H1 (cell line): ENCODE results near the gene PPP2R2C. TPM values are rescaled to one million over a fixed set of nuclear protein-coding genes. Genes with fewer than 3 reads are reported as not detected.

Experiments
- CTCF ChIA-PET: fragments of 300-600 bp; sonication (Branson Sonifier 250); formaldehyde crosslinking; loops from one replicate; lab custom pipeline; 2021; ENCODE audit not compliant: partially characterized antibody; lab: Charles Lee
- POLR2A ChIA-PET: fragments of 300-600 bp; sonication (Branson Sonifier 250); formaldehyde crosslinking; loops from one replicate; lab custom pipeline; 2021; ENCODE audit warnings: inconsistent platforms; ENCODE audit not compliant: partially characterized antibody; lab: Charles Lee
- DNase-seq, 2 experiments: peaks; one replicate each; pipeline versions ENCODE4 v3.0.0 to v3.0.0-alpha.2; 2010 to 2022; ENCODE audit warnings: low spot score in 2 of 2, low read depth in 1 of 2, mixed read lengths in 1 of 2
- FAIRE-seq: peaks from 2 replicates; lab custom pipeline; 2011; peaks lifted over from hg19 to GRCh38; lab: Jason Lieb, UNC
- H2AFZ ChIP-seq: 2 replicates; pipeline ENCODE4 v1.8.1; 2012; ENCODE audit warnings: low read length, inconsistent platforms
- H2AK5ac ChIP-seq: 2 replicates; pipeline ENCODE4 v1.6.1; 2013; ENCODE audit warnings: low read depth, low read length
- H2BK120ac ChIP-seq: replicated peaks from 2 replicates; pipeline ENCODE3; 2013; ENCODE audit warnings: low read depth, low read length, inconsistent platforms
- H2BK12ac ChIP-seq: 2 replicates; pipeline ENCODE4 v1.6.1; 2013; ENCODE audit warnings: low read depth, low read length
- H2BK15ac ChIP-seq: 2 replicates; pipeline ENCODE4 v1.6.1; 2013; ENCODE audit warnings: low read length
- H2BK20ac ChIP-seq: 2 replicates; pipeline ENCODE4 v1.6.1; 2013; ENCODE audit warnings: low read length
- H2BK5ac ChIP-seq: 2 replicates; pipeline ENCODE4 v1.6.1; 2013; ENCODE audit warnings: low read depth, low read length
- H3K14ac ChIP-seq: 2 replicates; pipeline ENCODE4 v1.6.1; 2013; ENCODE audit warnings: inconsistent platforms; ENCODE audit not compliant: insufficient read length
- H3K18ac ChIP-seq: 2 replicates; pipeline ENCODE4 v1.6.1; 2013; ENCODE audit warnings: low read length; ENCODE audit errors: extremely low read depth
- H3K23ac ChIP-seq: 2 replicates; pipeline ENCODE4 v1.6.1; 2013; ENCODE audit warnings: inconsistent platforms; ENCODE audit not compliant: insufficient read length
- H3K23me2 ChIP-seq: 2 replicates; pipeline ENCODE4 v1.6.1; 2013; ENCODE audit warnings: low read depth, low read length
- H3K27ac ChIP-seq: 2 replicates; pipeline ENCODE4 v1.6.1; 2011; ENCODE audit warnings: low read depth, low read length, inconsistent platforms
- H3K27me3 ChIP-seq, 4 experiments: replicated peaks in 1 of 4; 1 replicate in 1 of 4; 2 replicates in 3 of 4; pipeline versions ENCODE4 v1.6.1 to v1.8.1; 2011 to 2013; ENCODE audit warnings: low read length in 3 of 4, mild to moderate bottlenecking in 3 of 4, inconsistent platforms in 2 of 4, mixed read lengths in 2 of 4, moderate library complexity in 1 of 4; ENCODE audit not compliant: control insufficient read depth in 3 of 4, insufficient read depth in 3 of 4; ENCODE audit errors: extremely low read depth in 1 of 4
- H3K36me3 ChIP-seq, 4 experiments: 2 replicates each; pipeline versions ENCODE4 v1.6.1 to v1.8.1; 2011 to 2013; ENCODE audit warnings: mild to moderate bottlenecking in 4 of 4, low read length in 3 of 4, moderate library complexity in 2 of 4, control low read depth in 1 of 4, inconsistent platforms in 1 of 4; ENCODE audit not compliant: insufficient read depth in 4 of 4, control insufficient read depth in 2 of 4
- H3K4ac ChIP-seq: replicated peaks from 2 replicates; pipeline ENCODE3; 2013; ENCODE audit warnings: low read length, low read depth, mixed read lengths, inconsistent platforms; ENCODE audit not compliant: insufficient read length
- H3K4me1 ChIP-seq, 4 experiments: replicated peaks in 1 of 4; 1 replicate in 1 of 4; 2 replicates in 3 of 4; pipeline versions ENCODE4 v1.6.1 to v1.8.1; 2011 to 2013; ENCODE audit warnings: low read length in 3 of 4, inconsistent platforms in 2 of 4, mixed read lengths in 1 of 4; ENCODE audit not compliant: insufficient read depth in 4 of 4, control insufficient read depth in 3 of 4
- H3K4me2 ChIP-seq, 2 experiments: 2 replicates each; pipeline versions ENCODE4 v1.6.1 to v1.8.1; 2011 to 2013; ENCODE audit warnings: low read depth in 2 of 2, low read length in 2 of 2, control low read depth in 1 of 2, inconsistent platforms in 1 of 2, mild to moderate bottlenecking in 1 of 2; ENCODE audit not compliant: insufficient read depth in 1 of 2
- H3K4me3 ChIP-seq, 4 experiments: fragments of 200-600, 300-600 bp in 1 of 4; sonication (generic), shearing (Covaris generic), sonication (Bioruptor Twin) in 1 of 4; 2 replicates each; pipeline versions ENCODE4 v1.5.1 to v1.8.1; 2011 to 2016; ENCODE audit warnings: low read length in 4 of 4, low read depth in 3 of 4, control low read depth in 2 of 4, inconsistent platforms in 2 of 4, mild to moderate bottlenecking in 2 of 4, mixed read lengths in 1 of 4, moderate library complexity in 1 of 4; ENCODE audit not compliant: insufficient read depth in 2 of 4; ENCODE audit errors: extremely low read depth in 1 of 4
- H3K56ac ChIP-seq: replicated peaks from 2 replicates; pipeline ENCODE3; 2013; ENCODE audit warnings: low read depth, mild to moderate bottlenecking, mixed read lengths, low read length, inconsistent platforms; ENCODE audit not compliant: insufficient read length
- H3K79me1 ChIP-seq: 2 replicates; pipeline ENCODE4 v1.6.1; 2013; ENCODE audit warnings: low read depth, low read length, control low read depth
- H3K79me2 ChIP-seq, 2 experiments: 2 replicates each; pipeline versions ENCODE4 v1.6.1 to v1.8.1; 2012 to 2013; ENCODE audit warnings: low read length in 2 of 2, mild to moderate bottlenecking in 2 of 2, inconsistent platforms in 1 of 2; ENCODE audit not compliant: insufficient read depth in 2 of 2, control insufficient read depth in 1 of 2
- H3K9ac ChIP-seq, 4 experiments: replicated peaks in 1 of 4; 1 replicate in 1 of 4; 2 replicates in 3 of 4; pipeline versions ENCODE4 v1.6.1 to v1.8.1; 2011 to 2013; ENCODE audit warnings: low read depth in 3 of 4, low read length in 3 of 4, control low read depth in 2 of 4, mild to moderate bottlenecking in 2 of 4, moderate library complexity in 2 of 4, inconsistent platforms in 1 of 4; ENCODE audit errors: extremely low read depth in 1 of 4
- H3K9me3 ChIP-seq, 2 experiments: 2 replicates each; pipeline versions ENCODE4 v1.6.1 to v1.8.1; 2012 to 2013; ENCODE audit warnings: mild to moderate bottlenecking in 2 of 2, moderate library complexity in 2 of 2, control low read depth in 1 of 2, inconsistent platforms in 1 of 2, low read depth in 1 of 2, low read length in 1 of 2, mixed read lengths in 1 of 2; ENCODE audit not compliant: insufficient read depth in 2 of 2
- H4K20me1 ChIP-seq, 2 experiments: replicated peaks in 1 of 2; 2 replicates each; pipeline versions ENCODE3 to v1.8.1; 2011 to 2013; ENCODE audit warnings: inconsistent platforms in 2 of 2, low read length in 2 of 2, mild to moderate bottlenecking in 1 of 2; ENCODE audit not compliant: insufficient read depth in 2 of 2, control insufficient read depth in 1 of 2
- H4K5ac ChIP-seq: 2 replicates; pipeline ENCODE4 v1.6.1; 2013; ENCODE audit warnings: low read length, low read depth, mixed read lengths, inconsistent platforms; ENCODE audit not compliant: insufficient read length
- H4K8ac ChIP-seq: 2 replicates; pipeline ENCODE4 v1.8.0; 2013; ENCODE audit warnings: mild to moderate bottlenecking, moderate library complexity, low read length, inconsistent platforms; ENCODE audit not compliant: insufficient read depth; ENCODE audit errors: extremely low read depth
- H4K91ac ChIP-seq: replicated peaks from 2 replicates; pipeline ENCODE3; 2013; ENCODE audit warnings: low read length, mixed read lengths, inconsistent platforms; ENCODE audit not compliant: insufficient read length
- BACH1 ChIP-seq: IDR thresholded peaks from 2 replicates; pipeline ENCODE4 v1.6.1; 2012; ENCODE audit warnings: low read length, improper control_type of control experiment
- BCL11A ChIP-seq, 2 experiments: IDR thresholded peaks; one replicate each; pipeline ENCODE4 v1.6.1; 2011; ENCODE audit warnings: low read depth in 2 of 2, low read length in 2 of 2, mild to moderate bottlenecking in 2 of 2
- KDM4A ChIP-seq: IDR thresholded peaks from one replicate; pipeline ENCODE4 v1.7.1; 2012; ENCODE audit warnings: low read depth, mild to moderate bottlenecking, moderate library complexity, low read length, inconsistent platforms; ENCODE audit not compliant: severe bottlenecking
- RAD21 ChIP-seq, 2 experiments: IDR thresholded peaks in 1 of 2; conservative IDR thresholded peaks in 1 of 2; 2 replicates each; pipeline ENCODE4 v1.6.1; 2011; ENCODE audit warnings: low read depth in 2 of 2, low read length in 2 of 2, improper control_type of control experiment in 1 of 2, inconsistent platforms in 1 of 2, mild to moderate bottlenecking in 1 of 2, moderate library complexity in 1 of 2
- RXRA ChIP-seq: IDR thresholded peaks from 2 replicates; pipeline ENCODE4 v1.6.1; 2011; ENCODE audit warnings: low read depth, mild to moderate bottlenecking, low read length, moderate library complexity; ENCODE audit not compliant: insufficient read depth
- SRF ChIP-seq: IDR thresholded peaks from 2 replicates; pipeline ENCODE4 v1.6.1; 2011; ENCODE audit warnings: mild to moderate bottlenecking, low read depth, low read length, moderate library complexity
- WGBS, 2 experiments: shearing (Covaris generic) in 1 of 2; methylation state at CpG; one replicate each; pipeline versions ENCODE4 v1.1.6 to v1.1.7; 2013 to 2015; ENCODE audit warnings: low lambda C conversion rate in 2 of 2, mixed read lengths in 2 of 2, inconsistent platforms in 1 of 2, low coverage in 1 of 2, missing lambda C conversion rate in 1 of 2; ENCODE audit not compliant: insufficient replicate concordance in 2 of 2, insufficient coverage in 1 of 2, insufficient read length in 1 of 2; ENCODE audit errors: extremely low coverage in 1 of 2, missing lambda C conversion rate in 1 of 2; 5-methylcytosine and 5-hydroxymethylcytosine counted together
- polyA plus RNA-seq, 7 experiments: library from polyadenylated mRNA; depleted of rRNA in 3 of 7; stranded (reverse) in 5 of 7; unstranded in 2 of 7; fragments of >200 nt in 5 of 7; fragments of 200-250 nt in 2 of 7; gene quantifications; 1 replicate in 5 of 7; 2 replicates in 1 of 7; 4 replicates in 1 of 7; pipeline versions ENCODE4 v1.2.1 to v1.2.3, GENCODE V29; 2011 to 2013; ENCODE audit warnings: missing spikeins in 2 of 7, mixed read lengths in 2 of 7
- total RNA-seq: library from RNA; stranded (reverse); fragmentation: NEBNext Ultra II Directional; extraction: Animal tissue kit (Norgen Biotek cat#: 25700); gene quantifications from 2 replicates; pipeline ENCODE4 v1.2.1, GENCODE V29; 2021
- TF ChIP-seq, protein P1 (sequence below), 3 experiments: IDR thresholded peaks; 1 replicate in 2 of 3; 2 replicates in 1 of 3; pipeline versions ENCODE4 v1.5.1 to v1.6.1; 2011; ENCODE audit warnings: low read length in 3 of 3, mild to moderate bottlenecking in 3 of 3, inconsistent platforms in 2 of 3, low read depth in 1 of 3, moderate library complexity in 1 of 3; ENCODE audit not compliant: insufficient read depth in 1 of 3; ENCODE audit errors: control extremely low read depth in 1 of 3
- TF ChIP-seq, protein P2 (sequence below): IDR thresholded peaks from 2 replicates; pipeline ENCODE4 v1.6.1; 2011; ENCODE audit warnings: low read depth, mild to moderate bottlenecking, low read length; ENCODE audit not compliant: insufficient read depth

Gene PPP2R2C
- total and polyA plus RNA-seq, 2 of the 8 experiments (the other 6 are each of a cell fraction or from before 2014, with no cell fraction given) = 6.4 TPM

- Histone ChIP-seq H3K79me1 (0 out of 2 replicates have a peak, but pooled peaks cover 3% of the 10 kb centered on the region), H3K23ac (no peak overlapping the region), H2BK120ac (no peak overlapping the region), H4K5ac (no peak overlapping the region), H2BK20ac (no peak overlapping the region), H3K4me3 (no peak overlapping the region), H3K4ac (no peak overlapping the region), H4K91ac (no peak overlapping the region), H3K23me2 (peaks cover 5% of the 10 kb centered on the region; the same call in 1 of the 2 replicates), H3K79me2 (no peaks in the 10 kb centered on the region), H3K27ac (no peak overlapping the region), H3K27me3 (no peaks in the 10 kb centered on the region), H2AFZ (no peak overlapping the region), H2BK15ac (no peak overlapping the region), H3K56ac (no peak overlapping the region), H2AK5ac (no peak overlapping the region), H3K9ac (no peak overlapping the region), H4K20me1 (peaks cover 0 to 7% of the 10 kb centered on the region in 2 experiments), H3K18ac (no peak overlapping the region), H4K8ac (no peak overlapping the region; the same call in 1 of the 2 replicates), H3K4me2 (no peak overlapping the region), H2BK12ac (no peak overlapping the region), H3K9me3 (no peaks in the 10 kb centered on the region), H3K14ac (no peak overlapping the region), H2BK5ac (no peak overlapping the region), H3K36me3 (peaks cover 0 to 6% (median 4%) of the 10 kb centered on the region in 4 experiments; a peak in 4 of 8 replicates), H3K4me1 (no peaks in the 10 kb centered on the region)
- 90% methylated on average over 14 of the region's 14 CpGs; no CpG with 5 or more reads in 1 of the 2 experiments for WGBS, 2 experiments
- FAIRE-seq (no peak), DNase-seq (no peak)
- ChIA-PET POLR2A (interaction anchor here (1.4 kb wide), 1 partner anchor 13 kb away, joined by 6 read pairs; no protein-coding TSS in a partner anchor), CTCF (interaction anchor here (0.9 to 4.8 kb wide), 6 partner anchors 15 to 45 kb away, joined by 3 to 26 read pairs (median 6); partner anchors contain the start of gene WFS1)
- TF ChIP-seq BCL11A (IDR thresholded peaks at IDR 0.05; ENCODE audit: low read depth in 2 of 2, low read length in 2 of 2) (no peak), BACH1 (no peak), SRF (no peak), RXRA (no peak), RAD21 (IDR thresholded peaks at IDR 0.05 in 1 of 2, conservative IDR thresholded peaks at IDR 0.05 in 1 of 2; ENCODE audit: low read depth in 2 of 2, low read length in 2 of 2) (no peak), KDM4A (no peak)
- TF ChIP-seq, protein P1, sequence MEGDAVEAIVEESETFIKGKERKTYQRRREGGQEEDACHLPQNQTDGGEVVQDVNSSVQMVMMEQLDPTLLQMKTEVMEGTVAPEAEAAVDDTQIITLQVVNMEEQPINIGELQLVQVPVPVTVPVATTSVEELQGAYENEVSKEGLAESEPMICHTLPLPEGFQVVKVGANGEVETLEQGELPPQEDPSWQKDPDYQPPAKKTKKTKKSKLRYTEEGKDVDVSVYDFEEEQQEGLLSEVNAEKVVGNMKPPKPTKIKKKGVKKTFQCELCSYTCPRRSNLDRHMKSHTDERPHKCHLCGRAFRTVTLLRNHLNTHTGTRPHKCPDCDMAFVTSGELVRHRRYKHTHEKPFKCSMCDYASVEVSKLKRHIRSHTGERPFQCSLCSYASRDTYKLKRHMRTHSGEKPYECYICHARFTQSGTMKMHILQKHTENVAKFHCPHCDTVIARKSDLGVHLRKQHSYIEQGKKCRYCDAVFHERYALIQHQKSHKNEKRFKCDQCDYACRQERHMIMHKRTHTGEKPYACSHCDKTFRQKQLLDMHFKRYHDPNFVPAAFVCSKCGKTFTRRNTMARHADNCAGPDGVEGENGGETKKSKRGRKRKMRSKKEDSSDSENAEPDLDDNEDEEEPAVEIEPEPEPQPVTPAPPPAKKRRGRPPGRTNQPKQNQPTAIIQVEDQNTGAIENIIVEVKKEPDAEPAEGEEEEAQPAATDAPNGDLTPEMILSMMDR (IDR thresholded peaks at IDR 0.05; ENCODE audit: control extremely low read depth in 1 of 3, insufficient read depth in 1 of 3, low read depth in 1 of 3, low read length in 3 of 3) = no peak
- TF ChIP-seq, protein P2, sequence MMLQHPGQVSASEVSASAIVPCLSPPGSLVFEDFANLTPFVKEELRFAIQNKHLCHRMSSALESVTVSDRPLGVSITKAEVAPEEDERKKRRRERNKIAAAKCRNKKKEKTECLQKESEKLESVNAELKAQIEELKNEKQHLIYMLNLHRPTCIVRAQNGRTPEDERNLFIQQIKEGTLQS = no peak
Measured at GRCh38 chr4:6295495-6295894, 176.9 kb downstream of the PPP2R2C start.
